Measurements from ENCODE around the gene LANCL2. TPM values are rescaled to one million over a fixed set of nuclear protein-coding genes. Genes with fewer than 3 reads are reported as not detected.

Gene LANCL2
- total RNA-seq, 1 experiment from 2014 or later = 21.8 TPM

DNA sequence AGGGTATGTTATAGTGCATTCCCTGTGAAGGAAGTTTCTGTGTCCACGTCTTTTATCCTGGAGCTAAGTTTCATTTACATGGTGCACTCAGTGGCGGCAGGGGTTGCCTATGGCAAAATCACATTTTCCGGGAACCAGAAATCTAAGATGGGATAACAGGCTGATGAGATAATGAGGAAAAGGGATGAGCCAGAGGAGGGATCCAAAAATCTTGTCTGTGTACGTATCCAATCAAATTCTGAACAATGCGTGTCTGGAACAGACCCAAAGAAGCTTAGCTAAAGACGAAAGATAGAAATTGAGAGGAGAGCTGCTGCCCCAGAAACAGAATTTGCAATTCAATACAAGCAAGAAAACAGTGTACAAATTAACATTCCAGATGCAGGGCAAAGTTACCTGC, 16.1 kb downstream of the LANCL2 start:
- Histone ChIP-seq H3K79me2 (ENCODE audit: low read depth) (no peaks in the 10 kb centered on the region), H2AFZ (no peak overlapping the region), H3K9me2 (ENCODE audit: insufficient read depth) (no peaks in the 10 kb centered on the region), H3F3A (ENCODE audit: insufficient read depth, low read depth) (no peaks in the 10 kb centered on the region), H3K27me3 (ENCODE audit: insufficient read depth, low read depth) (no peaks in the 10 kb centered on the region), H3K4me2 (no peak overlapping the region), H3K4me3 (no peak overlapping the region), H3K4me1 (replicated peaks; ENCODE audit: insufficient read depth) (no peaks in the 10 kb centered on the region), H4K20me1 (ENCODE audit: insufficient read depth) (no peaks in the 10 kb centered on the region), H3K27ac (no peak overlapping the region), H3K9me3 (ENCODE audit: insufficient read depth, low read depth) (peaks cover 7% of the 10 kb centered on the region), H3K36me3 (ENCODE audit: low read depth) (no peaks in the 10 kb centered on the region)
- POLR2A ChIA-PET (ENCODE audit: unreplicated experiment) = no interaction called here
- TF ChIP-seq, protein P1, sequence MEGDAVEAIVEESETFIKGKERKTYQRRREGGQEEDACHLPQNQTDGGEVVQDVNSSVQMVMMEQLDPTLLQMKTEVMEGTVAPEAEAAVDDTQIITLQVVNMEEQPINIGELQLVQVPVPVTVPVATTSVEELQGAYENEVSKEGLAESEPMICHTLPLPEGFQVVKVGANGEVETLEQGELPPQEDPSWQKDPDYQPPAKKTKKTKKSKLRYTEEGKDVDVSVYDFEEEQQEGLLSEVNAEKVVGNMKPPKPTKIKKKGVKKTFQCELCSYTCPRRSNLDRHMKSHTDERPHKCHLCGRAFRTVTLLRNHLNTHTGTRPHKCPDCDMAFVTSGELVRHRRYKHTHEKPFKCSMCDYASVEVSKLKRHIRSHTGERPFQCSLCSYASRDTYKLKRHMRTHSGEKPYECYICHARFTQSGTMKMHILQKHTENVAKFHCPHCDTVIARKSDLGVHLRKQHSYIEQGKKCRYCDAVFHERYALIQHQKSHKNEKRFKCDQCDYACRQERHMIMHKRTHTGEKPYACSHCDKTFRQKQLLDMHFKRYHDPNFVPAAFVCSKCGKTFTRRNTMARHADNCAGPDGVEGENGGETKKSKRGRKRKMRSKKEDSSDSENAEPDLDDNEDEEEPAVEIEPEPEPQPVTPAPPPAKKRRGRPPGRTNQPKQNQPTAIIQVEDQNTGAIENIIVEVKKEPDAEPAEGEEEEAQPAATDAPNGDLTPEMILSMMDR (conservative IDR thresholded peaks at IDR 0.05) = no peak
- no peak for TF ChIP-seq EZH2 (IDR thresholded peaks at IDR 0.05; ENCODE audit: low read depth)
- DNase-seq = no peak
- CTCF ChIA-PET = interaction anchor here (0.6 kb wide), 1 partner anchor 186 kb away, joined by 3 read pairs; no protein-coding TSS in a partner anchor
- BruUV-seq (replicated peaks) = no TSS peak
- intact Hi-C loops (cut with micrococcal nuclease; ENCODE audit: unreplicated experiment) = no loop called here

DNA sequence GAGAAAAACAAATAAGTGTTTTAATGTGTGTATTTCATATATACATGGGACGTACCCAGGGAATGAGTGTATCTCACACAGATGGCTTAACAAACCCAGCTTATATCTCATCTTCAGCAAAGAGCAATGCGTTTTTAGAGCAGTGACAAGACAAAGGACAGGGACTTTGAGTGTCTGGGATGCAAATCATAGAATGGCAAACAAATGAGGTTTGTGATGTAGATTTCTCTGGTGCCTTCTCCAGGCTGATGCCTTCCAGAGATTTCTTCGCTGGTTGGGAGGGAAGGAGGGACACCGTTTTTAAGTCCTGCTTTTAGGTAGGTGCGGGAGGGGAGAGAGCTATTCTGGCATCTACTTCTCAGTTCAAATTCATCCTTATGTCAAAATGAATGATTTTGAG, 16.6 kb downstream of the LANCL2 start:
- POLR2A ChIA-PET (ENCODE audit: unreplicated experiment) = no interaction called here
- Histone ChIP-seq H4K20me1 (ENCODE audit: insufficient read depth) (no peaks in the 10 kb centered on the region), H3F3A (ENCODE audit: insufficient read depth, low read depth) (no peaks in the 10 kb centered on the region), H3K4me2 (no peak overlapping the region), H3K9me2 (ENCODE audit: insufficient read depth) (no peaks in the 10 kb centered on the region), H3K27me3 (ENCODE audit: insufficient read depth, low read depth) (no peaks in the 10 kb centered on the region), H3K4me1 (replicated peaks; ENCODE audit: insufficient read depth) (no peaks in the 10 kb centered on the region), H3K9me3 (ENCODE audit: insufficient read depth, low read depth) (peaks cover 12% of the 10 kb centered on the region), H3K4me3 (no peak overlapping the region), H3K79me2 (ENCODE audit: low read depth) (no peaks in the 10 kb centered on the region), H3K27ac (no peak overlapping the region), H2AFZ (no peak overlapping the region), H3K36me3 (ENCODE audit: low read depth) (no peaks in the 10 kb centered on the region)
- CTCF ChIA-PET = interaction anchor here (0.6 kb wide), 1 partner anchor 187 kb away, joined by 3 read pairs; no protein-coding TSS in a partner anchor
- intact Hi-C loops (cut with micrococcal nuclease; ENCODE audit: unreplicated experiment) = no loop called here
- TF ChIP-seq EZH2 (IDR thresholded peaks at IDR 0.05; ENCODE audit: low read depth) = no peak
- TF ChIP-seq, protein P1 (conservative IDR thresholded peaks at IDR 0.05) = no peak
- no peak for DNase-seq
- BruUV-seq (replicated peaks) = no TSS peak

DNA sequence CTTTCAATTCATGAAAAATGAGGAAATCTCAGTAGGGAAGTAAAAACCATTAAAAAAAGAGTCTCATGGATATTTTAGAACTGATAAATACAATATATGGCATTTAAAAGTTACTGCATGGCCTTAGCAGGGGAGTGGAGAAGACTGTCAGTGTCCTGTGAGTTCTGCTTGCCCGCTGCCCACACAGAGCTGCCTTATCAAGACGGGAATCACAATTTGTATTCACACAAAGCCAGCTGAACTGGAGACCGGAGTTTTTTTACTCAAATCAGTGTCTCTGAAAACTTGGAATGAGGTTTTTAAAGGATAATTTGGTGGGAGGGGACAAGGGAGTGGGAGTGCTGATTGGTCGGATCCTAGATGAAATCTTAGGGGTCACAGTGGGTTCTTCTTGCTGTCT, 17.1 kb downstream of the LANCL2 start:
- Histone ChIP-seq H3K79me2 (ENCODE audit: low read depth) (no peaks in the 10 kb centered on the region), H3K9me3 (ENCODE audit: insufficient read depth, low read depth) (peaks cover 17% of the 10 kb centered on the region), H3F3A (ENCODE audit: insufficient read depth, low read depth) (no peaks in the 10 kb centered on the region), H3K4me1 (replicated peaks; ENCODE audit: insufficient read depth) (no peaks in the 10 kb centered on the region), H4K20me1 (ENCODE audit: insufficient read depth) (no peaks in the 10 kb centered on the region), H2AFZ (no peak overlapping the region), H3K36me3 (ENCODE audit: low read depth) (no peaks in the 10 kb centered on the region), H3K27ac (no peak overlapping the region), H3K27me3 (ENCODE audit: insufficient read depth, low read depth) (no peaks in the 10 kb centered on the region), H3K9me2 (ENCODE audit: insufficient read depth) (no peaks in the 10 kb centered on the region), H3K4me2 (no peak overlapping the region), H3K4me3 (no peak overlapping the region)
- no peak for TF ChIP-seq EZH2 (IDR thresholded peaks at IDR 0.05; ENCODE audit: low read depth)
- TF ChIP-seq, protein P1 (conservative IDR thresholded peaks at IDR 0.05) = no peak
- no TSS peak for BruUV-seq (replicated peaks)
- ChIA-PET CTCF (no interaction called here), POLR2A (ENCODE audit: unreplicated experiment) (no interaction called here)
- DNase-seq = no peak
- intact Hi-C loops (cut with micrococcal nuclease; ENCODE audit: unreplicated experiment) = no loop called here

All from PC-9 (cell line).